ENCODE results near the gene HEY2.

GRCh38 chr6:125802383-125802782 lies 53.0 kb downstream of the HEY2 start:
- no peak for TF ChIP-seq POLR2AphosphoS5 (IDR thresholded peaks at IDR 0.05)
- TF ChIP-seq, protein P1, sequence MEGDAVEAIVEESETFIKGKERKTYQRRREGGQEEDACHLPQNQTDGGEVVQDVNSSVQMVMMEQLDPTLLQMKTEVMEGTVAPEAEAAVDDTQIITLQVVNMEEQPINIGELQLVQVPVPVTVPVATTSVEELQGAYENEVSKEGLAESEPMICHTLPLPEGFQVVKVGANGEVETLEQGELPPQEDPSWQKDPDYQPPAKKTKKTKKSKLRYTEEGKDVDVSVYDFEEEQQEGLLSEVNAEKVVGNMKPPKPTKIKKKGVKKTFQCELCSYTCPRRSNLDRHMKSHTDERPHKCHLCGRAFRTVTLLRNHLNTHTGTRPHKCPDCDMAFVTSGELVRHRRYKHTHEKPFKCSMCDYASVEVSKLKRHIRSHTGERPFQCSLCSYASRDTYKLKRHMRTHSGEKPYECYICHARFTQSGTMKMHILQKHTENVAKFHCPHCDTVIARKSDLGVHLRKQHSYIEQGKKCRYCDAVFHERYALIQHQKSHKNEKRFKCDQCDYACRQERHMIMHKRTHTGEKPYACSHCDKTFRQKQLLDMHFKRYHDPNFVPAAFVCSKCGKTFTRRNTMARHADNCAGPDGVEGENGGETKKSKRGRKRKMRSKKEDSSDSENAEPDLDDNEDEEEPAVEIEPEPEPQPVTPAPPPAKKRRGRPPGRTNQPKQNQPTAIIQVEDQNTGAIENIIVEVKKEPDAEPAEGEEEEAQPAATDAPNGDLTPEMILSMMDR (IDR thresholded peaks at IDR 0.05): no peak

Data from prostate gland (tissue), 2 donors.